ENCODE measurements around the gene MAML2. TPM values are rescaled to one million over a fixed set of nuclear protein-coding genes. Genes with fewer than 3 reads are reported as not detected.

Gene MAML2
- total and polyA plus RNA-seq, 2 of the 8 experiments (the other 6 are each of a cell fraction or from before 2014, with no cell fraction given), result 3.8 to 6.6 TPM

DNA sequence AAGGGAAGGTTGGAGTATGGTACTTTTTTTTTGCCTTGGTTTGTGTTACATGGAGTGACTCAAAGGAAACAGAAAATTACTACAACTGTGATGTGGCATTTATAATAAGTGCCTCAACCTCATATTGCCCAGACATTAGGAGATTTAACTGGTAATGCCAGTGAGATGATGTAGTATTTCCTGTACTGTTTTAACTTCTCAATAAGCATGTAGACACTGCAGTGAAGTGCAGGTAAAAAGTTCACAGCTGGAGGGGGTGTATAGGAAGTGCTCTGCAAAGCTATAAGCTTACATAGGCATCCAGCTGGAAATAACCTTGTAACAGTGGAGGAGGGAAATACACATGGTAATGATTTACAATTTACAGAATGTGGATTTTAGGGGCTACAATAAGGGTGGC, 280.9 kb downstream of the MAML2 start:
- H2BK12ac ChIP-seq (ENCODE audit: low read depth, low read length), result no peak overlapping the region
- DNase-seq (ENCODE audit: low read depth in 1 of 2, low spot score in 2 of 2), result no peak
- TF ChIP-seq CREB1 (IDR thresholded peaks at IDR 0.05) (no peak), POU5F1 (IDR thresholded peaks at IDR 0.05; ENCODE audit: low read depth, low read length) (no peak), HDAC6 (IDR thresholded peaks at IDR 0.05; ENCODE audit: low read depth, low read length) (no peak), SP1 (IDR thresholded peaks at IDR 0.05; ENCODE audit: low read depth, low read length) (no peak), KDM1A (IDR thresholded peaks at IDR 0.05; ENCODE audit: borderline replicate concordance, low read length) (no peak), EZH2 (IDR thresholded peaks at IDR 0.05; ENCODE audit: low read depth, low read length, severe bottlenecking) (no peak), HDAC2 (IDR thresholded peaks at IDR 0.05; ENCODE audit: borderline replicate concordance in 1 of 2, low read depth in 2 of 2, low read length in 2 of 2) (no peak), BCL11A (IDR thresholded peaks at IDR 0.05; ENCODE audit: low read depth in 2 of 2, low read length in 2 of 2) (no peak), GABPA (IDR thresholded peaks at IDR 0.05; ENCODE audit: borderline replicate concordance, insufficient read depth, low read length) (no peak)
- TF ChIP-seq, protein P1, sequence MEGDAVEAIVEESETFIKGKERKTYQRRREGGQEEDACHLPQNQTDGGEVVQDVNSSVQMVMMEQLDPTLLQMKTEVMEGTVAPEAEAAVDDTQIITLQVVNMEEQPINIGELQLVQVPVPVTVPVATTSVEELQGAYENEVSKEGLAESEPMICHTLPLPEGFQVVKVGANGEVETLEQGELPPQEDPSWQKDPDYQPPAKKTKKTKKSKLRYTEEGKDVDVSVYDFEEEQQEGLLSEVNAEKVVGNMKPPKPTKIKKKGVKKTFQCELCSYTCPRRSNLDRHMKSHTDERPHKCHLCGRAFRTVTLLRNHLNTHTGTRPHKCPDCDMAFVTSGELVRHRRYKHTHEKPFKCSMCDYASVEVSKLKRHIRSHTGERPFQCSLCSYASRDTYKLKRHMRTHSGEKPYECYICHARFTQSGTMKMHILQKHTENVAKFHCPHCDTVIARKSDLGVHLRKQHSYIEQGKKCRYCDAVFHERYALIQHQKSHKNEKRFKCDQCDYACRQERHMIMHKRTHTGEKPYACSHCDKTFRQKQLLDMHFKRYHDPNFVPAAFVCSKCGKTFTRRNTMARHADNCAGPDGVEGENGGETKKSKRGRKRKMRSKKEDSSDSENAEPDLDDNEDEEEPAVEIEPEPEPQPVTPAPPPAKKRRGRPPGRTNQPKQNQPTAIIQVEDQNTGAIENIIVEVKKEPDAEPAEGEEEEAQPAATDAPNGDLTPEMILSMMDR (IDR thresholded peaks at IDR 0.05; ENCODE audit: control extremely low read depth in 1 of 3, insufficient read depth in 1 of 3, low read depth in 1 of 3, low read length in 3 of 3), result no peak
- TF ChIP-seq, protein P2, sequence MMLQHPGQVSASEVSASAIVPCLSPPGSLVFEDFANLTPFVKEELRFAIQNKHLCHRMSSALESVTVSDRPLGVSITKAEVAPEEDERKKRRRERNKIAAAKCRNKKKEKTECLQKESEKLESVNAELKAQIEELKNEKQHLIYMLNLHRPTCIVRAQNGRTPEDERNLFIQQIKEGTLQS (IDR thresholded peaks at IDR 0.05; ENCODE audit: insufficient read depth, low read depth, low read length), result no peak
- TF ChIP-seq, protein P3, sequence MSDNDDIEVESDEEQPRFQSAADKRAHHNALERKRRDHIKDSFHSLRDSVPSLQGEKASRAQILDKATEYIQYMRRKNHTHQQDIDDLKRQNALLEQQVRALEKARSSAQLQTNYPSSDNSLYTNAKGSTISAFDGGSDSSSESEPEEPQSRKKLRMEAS (IDR thresholded peaks at IDR 0.05), result no peak

More for the DNA sequence above, 280.9 kb downstream of the MAML2 start:
- Histone ChIP-seq H3K18ac (ENCODE audit: extremely low read depth, low read length) (no peak overlapping the region), H3K56ac (replicated peaks; ENCODE audit: insufficient read length, low read depth, low read length) (no peak overlapping the region), H3K9me3 (ENCODE audit: insufficient read depth in 2 of 2, low read depth in 1 of 2, low read length in 1 of 2) (no peaks in the 10 kb centered on the region), H3K4me2 (ENCODE audit: insufficient read depth in 1 of 2, low read depth in 2 of 2, low read length in 2 of 2) (no peak overlapping the region), H3K4me1 (replicated peaks in 1 of 4; ENCODE audit: control insufficient read depth in 3 of 4, insufficient read depth in 4 of 4, low read length in 3 of 4) (no peaks in the 10 kb centered on the region), H2BK5ac (ENCODE audit: low read depth, low read length) (no peak overlapping the region), H3K36me3 (ENCODE audit: control insufficient read depth in 2 of 4, insufficient read depth in 4 of 4, low read length in 3 of 4) (no peaks in the 10 kb centered on the region), H2BK15ac (ENCODE audit: low read length) (no peak overlapping the region), H2AK5ac (ENCODE audit: low read depth, low read length) (no peak overlapping the region), H3K4ac (replicated peaks; ENCODE audit: insufficient read length, low read depth, low read length) (no peak overlapping the region), H2BK20ac (ENCODE audit: low read length) (no peak overlapping the region), H4K5ac (ENCODE audit: insufficient read length, low read depth, low read length) (no peak overlapping the region), H3K79me1 (ENCODE audit: low read depth, low read length) (no peaks in the 10 kb centered on the region), H3K14ac (ENCODE audit: insufficient read length) (no peak overlapping the region), H3K9ac (replicated peaks in 1 of 4; ENCODE audit: extremely low read depth in 1 of 4, low read depth in 3 of 4, low read length in 3 of 4) (no peak overlapping the region), H4K20me1 (replicated peaks in 1 of 2; ENCODE audit: control insufficient read depth in 1 of 2, insufficient read depth in 2 of 2, low read length in 2 of 2) (no peaks in the 10 kb centered on the region), H3K4me3 (ENCODE audit: extremely low read depth in 1 of 4, insufficient read depth in 2 of 4, low read depth in 3 of 4, low read length in 4 of 4) (no peak overlapping the region), H3K23ac (ENCODE audit: insufficient read length) (no peak overlapping the region), H2AFZ (ENCODE audit: low read length) (no peak overlapping the region), H3K79me2 (ENCODE audit: control insufficient read depth in 1 of 2, insufficient read depth in 2 of 2, low read length in 2 of 2) (no peaks in the 10 kb centered on the region), H2BK120ac (replicated peaks; ENCODE audit: low read depth, low read length) (no peak overlapping the region), H3K27me3 (replicated peaks in 1 of 4; ENCODE audit: control insufficient read depth in 3 of 4, extremely low read depth in 1 of 4, insufficient read depth in 3 of 4, low read length in 3 of 4) (peaks cover 0 to 1% (median 0%) of the 10 kb centered on the region in 4 experiments; a peak in 1 of 7 replicates), H4K91ac (replicated peaks; ENCODE audit: insufficient read length, low read length) (no peak overlapping the region), H4K8ac (ENCODE audit: extremely low read depth, insufficient read depth, low read length) (no peak overlapping the region), H3K23me2 (ENCODE audit: low read depth, low read length) (peaks cover 1% of the 10 kb centered on the region; the same call in 1 of the 2 replicates), H3K27ac (ENCODE audit: low read depth, low read length) (no peak overlapping the region)
- CTCF ChIA-PET (ENCODE audit: partially characterized antibody), result interaction anchor here (1.3 to 1.6 kb wide), 3 partner anchors 16 to 30 kb away, joined by 3 to 5 read pairs (median 4); no protein-coding TSS in a partner anchor
- POLR2A ChIA-PET (ENCODE audit: partially characterized antibody), result no interaction called here
- FAIRE-seq, result no peak
